ENCODE results near the gene SLC25A22.

The SLC25A22 gene

DNA sequence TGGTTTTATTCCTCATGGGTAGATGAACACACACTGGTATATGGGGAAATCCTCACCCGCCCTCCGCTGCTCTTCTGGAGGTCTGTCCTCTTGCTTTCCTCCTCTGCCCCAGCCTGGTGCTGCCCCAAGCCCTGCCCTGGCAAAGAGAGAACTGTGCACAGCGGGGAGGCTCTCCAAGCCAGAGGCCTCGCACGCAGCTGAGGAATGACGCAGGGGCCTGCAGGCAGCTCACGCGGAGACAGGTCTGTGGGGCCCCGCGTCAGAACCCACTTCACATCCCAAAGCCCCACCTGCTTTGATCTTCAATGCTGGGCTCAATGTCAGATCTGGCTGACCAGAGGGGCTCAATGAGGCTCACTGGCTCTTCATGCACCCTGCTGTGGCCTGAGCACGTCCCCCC lies 30.8 kb downstream of the SLC25A22 start:
- no peak for DNase-seq (ENCODE audit: low read depth in 1 of 2, low spot score in 1 of 2)
- TF ChIP-seq, protein P1, sequence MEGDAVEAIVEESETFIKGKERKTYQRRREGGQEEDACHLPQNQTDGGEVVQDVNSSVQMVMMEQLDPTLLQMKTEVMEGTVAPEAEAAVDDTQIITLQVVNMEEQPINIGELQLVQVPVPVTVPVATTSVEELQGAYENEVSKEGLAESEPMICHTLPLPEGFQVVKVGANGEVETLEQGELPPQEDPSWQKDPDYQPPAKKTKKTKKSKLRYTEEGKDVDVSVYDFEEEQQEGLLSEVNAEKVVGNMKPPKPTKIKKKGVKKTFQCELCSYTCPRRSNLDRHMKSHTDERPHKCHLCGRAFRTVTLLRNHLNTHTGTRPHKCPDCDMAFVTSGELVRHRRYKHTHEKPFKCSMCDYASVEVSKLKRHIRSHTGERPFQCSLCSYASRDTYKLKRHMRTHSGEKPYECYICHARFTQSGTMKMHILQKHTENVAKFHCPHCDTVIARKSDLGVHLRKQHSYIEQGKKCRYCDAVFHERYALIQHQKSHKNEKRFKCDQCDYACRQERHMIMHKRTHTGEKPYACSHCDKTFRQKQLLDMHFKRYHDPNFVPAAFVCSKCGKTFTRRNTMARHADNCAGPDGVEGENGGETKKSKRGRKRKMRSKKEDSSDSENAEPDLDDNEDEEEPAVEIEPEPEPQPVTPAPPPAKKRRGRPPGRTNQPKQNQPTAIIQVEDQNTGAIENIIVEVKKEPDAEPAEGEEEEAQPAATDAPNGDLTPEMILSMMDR (IDR thresholded peaks at IDR 0.05; ENCODE audit: insufficient read depth, low read length): no peak
- TF ChIP-seq, protein P2, sequence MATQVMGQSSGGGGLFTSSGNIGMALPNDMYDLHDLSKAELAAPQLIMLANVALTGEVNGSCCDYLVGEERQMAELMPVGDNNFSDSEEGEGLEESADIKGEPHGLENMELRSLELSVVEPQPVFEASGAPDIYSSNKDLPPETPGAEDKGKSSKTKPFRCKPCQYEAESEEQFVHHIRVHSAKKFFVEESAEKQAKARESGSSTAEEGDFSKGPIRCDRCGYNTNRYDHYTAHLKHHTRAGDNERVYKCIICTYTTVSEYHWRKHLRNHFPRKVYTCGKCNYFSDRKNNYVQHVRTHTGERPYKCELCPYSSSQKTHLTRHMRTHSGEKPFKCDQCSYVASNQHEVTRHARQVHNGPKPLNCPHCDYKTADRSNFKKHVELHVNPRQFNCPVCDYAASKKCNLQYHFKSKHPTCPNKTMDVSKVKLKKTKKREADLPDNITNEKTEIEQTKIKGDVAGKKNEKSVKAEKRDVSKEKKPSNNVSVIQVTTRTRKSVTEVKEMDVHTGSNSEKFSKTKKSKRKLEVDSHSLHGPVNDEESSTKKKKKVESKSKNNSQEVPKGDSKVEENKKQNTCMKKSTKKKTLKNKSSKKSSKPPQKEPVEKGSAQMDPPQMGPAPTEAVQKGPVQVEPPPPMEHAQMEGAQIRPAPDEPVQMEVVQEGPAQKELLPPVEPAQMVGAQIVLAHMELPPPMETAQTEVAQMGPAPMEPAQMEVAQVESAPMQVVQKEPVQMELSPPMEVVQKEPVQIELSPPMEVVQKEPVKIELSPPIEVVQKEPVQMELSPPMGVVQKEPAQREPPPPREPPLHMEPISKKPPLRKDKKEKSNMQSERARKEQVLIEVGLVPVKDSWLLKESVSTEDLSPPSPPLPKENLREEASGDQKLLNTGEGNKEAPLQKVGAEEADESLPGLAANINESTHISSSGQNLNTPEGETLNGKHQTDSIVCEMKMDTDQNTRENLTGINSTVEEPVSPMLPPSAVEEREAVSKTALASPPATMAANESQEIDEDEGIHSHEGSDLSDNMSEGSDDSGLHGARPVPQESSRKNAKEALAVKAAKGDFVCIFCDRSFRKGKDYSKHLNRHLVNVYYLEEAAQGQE (IDR thresholded peaks at IDR 0.05; ENCODE audit: insufficient replicate concordance, low read depth): no peak
- TF ChIP-seq GABPA (IDR thresholded peaks at IDR 0.05; ENCODE audit: low read depth): no peak
- no peak for TF ChIP-seq SPI1 (IDR thresholded peaks at IDR 0.05; ENCODE audit: borderline replicate concordance, low read depth)
- TF ChIP-seq POLR2AphosphoS5 (IDR thresholded peaks at IDR 0.05; ENCODE audit: low read depth): no peak
- no peak overlapping the region for H3K27ac ChIP-seq (replicated peaks)
- H3K4me3 ChIP-seq (replicated peaks; ENCODE audit: insufficient read depth, low read length): no peak overlapping the region
- H3K27me3 ChIP-seq (ENCODE audit: insufficient read depth, poor library complexity, severe bottlenecking): no peaks in the 10 kb centered on the region

DNA sequence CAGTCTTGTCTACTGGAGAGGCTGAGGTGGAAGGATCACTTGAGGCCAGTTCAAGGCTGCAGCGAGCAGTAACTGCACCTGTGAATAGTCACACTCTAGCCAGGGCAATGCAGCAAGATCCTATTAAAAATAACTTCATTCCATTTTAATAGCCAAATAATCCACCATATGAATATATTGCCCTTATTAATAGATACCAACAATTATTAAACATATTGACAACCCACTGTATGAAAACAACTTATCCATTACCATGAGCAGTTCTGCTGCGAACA lies 31.2 kb downstream of the SLC25A22 start:
- no peak overlapping the region for H3K4me3 ChIP-seq (replicated peaks; ENCODE audit: insufficient read depth, low read length)
- no peak overlapping the region for H3K27ac ChIP-seq (replicated peaks)
- DNase-seq (ENCODE audit: low read depth in 1 of 2, low spot score in 1 of 2): no peak
- no peaks in the 10 kb centered on the region for H3K27me3 ChIP-seq (ENCODE audit: insufficient read depth, poor library complexity, severe bottlenecking)
- TF ChIP-seq POLR2AphosphoS5 (IDR thresholded peaks at IDR 0.05; ENCODE audit: low read depth) (no peak), GABPA (IDR thresholded peaks at IDR 0.05; ENCODE audit: low read depth) (no peak), SPI1 (IDR thresholded peaks at IDR 0.05; ENCODE audit: borderline replicate concordance, low read depth) (no peak)
- TF ChIP-seq, protein P2 (IDR thresholded peaks at IDR 0.05; ENCODE audit: insufficient replicate concordance, low read depth): no peak
- TF ChIP-seq, protein P1 (IDR thresholded peaks at IDR 0.05; ENCODE audit: insufficient read depth, low read length): no peak

DNA sequence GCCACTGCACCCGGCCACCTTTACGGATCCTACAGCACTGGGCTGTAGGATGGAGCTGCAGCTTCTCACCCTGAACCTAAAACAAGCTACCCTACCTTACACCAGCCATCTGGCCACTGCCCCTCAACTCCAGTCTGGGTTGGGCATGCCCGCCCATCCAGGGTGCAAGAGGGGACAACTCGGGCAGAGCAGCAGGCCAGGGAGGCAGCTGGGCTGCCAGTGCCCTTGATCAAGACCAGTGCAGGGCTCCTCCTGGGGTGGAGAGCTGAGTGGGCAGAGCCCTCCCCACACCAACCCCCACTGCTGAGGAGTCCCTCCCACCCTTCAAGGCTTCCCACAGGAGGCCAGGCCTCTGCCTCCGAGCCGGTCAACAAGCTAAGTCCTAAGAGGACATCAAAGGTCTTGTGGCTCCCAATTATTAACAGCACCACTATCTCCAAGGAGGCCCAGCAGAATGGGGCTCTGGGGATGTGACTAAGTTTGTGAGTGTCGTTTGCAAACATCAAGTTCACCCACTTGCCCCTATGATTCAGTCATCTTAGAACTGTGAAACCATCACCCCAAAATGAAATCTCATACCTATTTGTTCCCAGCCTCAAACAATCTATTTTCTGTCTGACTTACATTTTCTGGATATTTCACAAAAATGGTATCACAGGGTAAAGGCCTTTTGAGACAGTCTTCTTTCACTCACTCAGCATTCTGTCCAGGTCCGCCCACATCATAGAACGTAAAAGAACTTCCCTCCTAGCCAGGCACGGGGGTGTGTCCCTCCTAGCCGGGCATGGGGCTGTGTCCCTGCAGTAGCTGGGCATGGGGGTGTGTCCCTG lies 31.8 kb downstream of the SLC25A22 start:
- TF ChIP-seq POLR2AphosphoS5 (IDR thresholded peaks at IDR 0.05; ENCODE audit: low read depth): no peak
- TF ChIP-seq, protein P2 (IDR thresholded peaks at IDR 0.05; ENCODE audit: insufficient replicate concordance, low read depth): no peak
- TF ChIP-seq GABPA (IDR thresholded peaks at IDR 0.05; ENCODE audit: low read depth): no peak
- TF ChIP-seq, protein P1 (IDR thresholded peaks at IDR 0.05; ENCODE audit: insufficient read depth, low read length): no peak
- TF ChIP-seq SPI1 (IDR thresholded peaks at IDR 0.05; ENCODE audit: borderline replicate concordance, low read depth): no peak
- no peak for DNase-seq (ENCODE audit: low read depth in 1 of 2, low spot score in 1 of 2)
- Histone ChIP-seq H3K27me3 (ENCODE audit: insufficient read depth, poor library complexity, severe bottlenecking) (no peaks in the 10 kb centered on the region), H3K4me3 (replicated peaks; ENCODE audit: insufficient read depth, low read length) (no peak overlapping the region), H3K27ac (replicated peaks) (no peak overlapping the region)
